K562 (cell line): ENCODE measurements around the gene DAG1. TPM values are rescaled to one million over a fixed set of nuclear protein-coding genes. Genes with fewer than 3 reads are reported as not detected.
A peak's percentile ranks its signal among the peaks of the same experiment; 100 is the strongest.

ENCODE experiments used
- ATF7 ChIP-seq: fragments of 450-650 bp; IDR thresholded peaks from 2 replicates; pipeline ENCODE4 v1.7.1; 2014; ENCODE audit warnings: mild to moderate bottlenecking, moderate library complexity
- MAZ ChIP-seq, 2 experiments: fragments of 450-650 bp in 1 of 2; sonication (generic) in 1 of 2; formaldehyde crosslinking; IDR thresholded peaks in 1 of 2; conservative IDR thresholded peaks in 1 of 2; 2 replicates each; pipeline versions ENCODE4 v1.4.0 to v1.5.0; 2020; ENCODE audit warnings: mild to moderate bottlenecking in 1 of 2, missing genetic modification reagents in 1 of 2
- NFE2L1 ChIP-seq: fragments of 450-650 bp; IDR thresholded peaks from 2 replicates; pipeline ENCODE4 v1.6.1; 2016; ENCODE audit warnings: missing genetic modification characterization, low read depth, mild to moderate bottlenecking, missing compliant biosample characterization, moderate library complexity, borderline replicate concordance
- NFIX ChIP-seq: fragments of 250-450 bp; sonication (Bioruptor Pico); IDR thresholded peaks from 2 replicates; pipeline ENCODE4 v1.4.0; 2020; ENCODE audit warnings: low read depth, mild to moderate bottlenecking, moderate library complexity
- PHF21A ChIP-seq: fragments of 450-650 bp; IDR thresholded peaks from 2 replicates; pipeline ENCODE4 v1.6.1; 2017; ENCODE audit warnings: low read depth, borderline replicate concordance
- RAD21 ChIP-seq, 2 experiments: fragments of 250-450 bp in 1 of 2; fragments of 450-650 bp in 1 of 2; sonication (Bioruptor Pico) in 1 of 2; formaldehyde crosslinking in 1 of 2; IDR thresholded peaks in 1 of 2; conservative IDR thresholded peaks in 1 of 2; 2 replicates each; pipeline versions ENCODE4 v1.4.0 to v1.8.0; 2020 to 2022; ENCODE audit warnings: mild to moderate bottlenecking in 2 of 2, moderate library complexity in 1 of 2
- RBM17 ChIP-seq: fragments of 200-400 bp; formaldehyde crosslinking; IDR thresholded peaks from 2 replicates; pipeline ENCODE4 v1.6.1; 2017; ENCODE audit warnings: low read depth, mild to moderate bottlenecking, low read length, borderline replicate concordance
- RCOR1 ChIP-seq, 2 experiments: IDR thresholded peaks; 2 replicates each; pipeline ENCODE4 v1.6.1; 2012; ENCODE audit warnings: low read depth in 2 of 2, low read length in 2 of 2, borderline replicate concordance in 1 of 2, improper control_type of control experiment in 1 of 2
- SMC3 ChIP-seq: conservative IDR thresholded peaks from 2 replicates; pipeline ENCODE4 v1.6.1; 2011; ENCODE audit warnings: low read depth, low read length, improper control_type of control experiment; ENCODE audit not compliant: insufficient read depth
- ZHX1 ChIP-seq: fragments of 150-350 bp; conservative IDR thresholded peaks from 2 replicates; pipeline ENCODE4 v1.6.1; 2014; ENCODE audit warnings: low read length
- ZNF324 ChIP-seq: fragments of 250-450 bp; sonication (Bioruptor Pico); IDR thresholded peaks from 2 replicates; pipeline ENCODE4 v1.4.0; 2020; ENCODE audit warnings: mild to moderate bottlenecking
- polyA plus RNA-seq, 8 experiments: library from polyadenylated mRNA; depleted of rRNA in 4 of 8; stranded (reverse) in 5 of 8; unstranded in 3 of 8; fragments of >200 nt; fragmentation: Nextera tagmentation in 2 of 8; fragmentation: Illumina TruSeq in 1 of 8; extraction: Ambion mirVana in 2 of 8; extraction: Trizol in 1 of 8; gene quantifications; 2 replicates each; pipeline versions ENCODE4 v1.2.1 to v1.2.3, GENCODE V29; 2011 to 2014; ENCODE audit warnings: inconsistent platforms in 1 of 8, missing spikeins in 1 of 8
- total RNA-seq, 7 experiments: library from RNA; depleted of rRNA in 6 of 7; stranded (reverse); fragments of >200 nt in 6 of 7; fragmentation: Illumina TruSeq in 2 of 7; extraction: Trizol in 2 of 7; gene quantifications; 2 replicates each; pipeline versions ENCODE4 v1.2.1 to v1.2.3, GENCODE V29; 2011 to 2021; ENCODE audit warnings: low replicate concordance in 1 of 7
- TF ChIP-seq, protein P1 (sequence below): fragments of 250-450 bp; sonication (Bioruptor Pico); IDR thresholded peaks from 2 replicates; pipeline ENCODE4 v1.4.0; 2020; ENCODE audit warnings: borderline replicate concordance
- TF ChIP-seq, protein P2 (sequence below), 2 experiments: IDR thresholded peaks in 1 of 2; conservative IDR thresholded peaks in 1 of 2; 2 replicates each; pipeline ENCODE4 v1.6.1; 2016; ENCODE audit warnings: low read depth in 2 of 2, mild to moderate bottlenecking in 1 of 2, missing compliant biosample characterization in 1 of 2, missing genetic modification characterization in 1 of 2, moderate library complexity in 1 of 2
- TF ChIP-seq, protein P3 (sequence below), 2 experiments: IDR thresholded peaks; 2 replicates each; pipeline ENCODE4 v1.6.1; 2012; ENCODE audit warnings: improper control_type of control experiment in 2 of 2, low read depth in 2 of 2, low read length in 2 of 2, borderline replicate concordance in 1 of 2
- TF ChIP-seq, protein P4 (sequence below): fragments of 450-650 bp; IDR thresholded peaks from 2 replicates; pipeline ENCODE4 v1.6.1; 2014; ENCODE audit warnings: low read depth, mild to moderate bottlenecking, moderate library complexity, borderline replicate concordance

DAG1 gene
- total and polyA plus RNA-seq, 9 of the 15 experiments (the other 6 are each of a cell fraction or from before 2014, with no cell fraction given) = 0.29 to 19.6 (median 8.2) TPM

GRCh38 chr3:49566312-49566711 lies 96.2 kb downstream of the DAG1 start (continued):
- TF ChIP-seq, protein P1, sequence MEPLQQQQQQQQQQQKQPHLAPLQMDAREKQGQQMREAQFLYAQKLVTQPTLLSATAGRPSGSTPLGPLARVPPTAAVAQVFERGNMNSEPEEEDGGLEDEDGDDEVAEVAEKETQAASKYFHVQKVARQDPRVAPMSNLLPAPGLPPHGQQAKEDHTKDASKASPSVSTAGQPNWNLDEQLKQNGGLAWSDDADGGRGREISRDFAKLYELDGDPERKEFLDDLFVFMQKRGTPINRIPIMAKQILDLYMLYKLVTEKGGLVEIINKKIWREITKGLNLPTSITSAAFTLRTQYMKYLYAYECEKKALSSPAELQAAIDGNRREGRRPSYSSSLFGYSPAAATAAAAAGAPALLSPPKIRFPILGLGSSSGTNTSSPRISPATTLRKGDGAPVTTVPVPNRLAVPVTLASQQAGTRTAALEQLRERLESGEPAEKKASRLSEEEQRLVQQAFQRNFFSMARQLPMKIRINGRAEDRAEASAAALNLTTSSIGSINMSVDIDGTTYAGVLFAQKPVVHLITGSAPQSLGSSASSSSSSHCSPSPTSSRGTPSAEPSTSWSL (CRISPR knock-in tag) = no peak
- TF ChIP-seq RAD21 (CRISPR knock-in tag; conservative IDR thresholded peaks at IDR 0.05 in 1 of 2, IDR thresholded peaks at IDR 0.05 in 1 of 2) (peak in 1 of 2 experiments; percentile 60; a peak in 3 of 4 replicates), MAZ (CRISPR knock-in tag; conservative IDR thresholded peaks at IDR 0.05 in 1 of 2, IDR thresholded peaks at IDR 0.05 in 1 of 2) (no peak), NFIX (CRISPR knock-in tag) (no peak), NFE2L1 (tag) (no peak), RCOR1 (IDR thresholded peaks at IDR 0.05; ENCODE audit: borderline replicate concordance in 1 of 2, low read depth in 2 of 2, low read length in 2 of 2) (no peak), ZNF324 (CRISPR knock-in tag) (no peak), RBM17 (no peak), ZHX1 (no peak), ATF7 (no peak), PHF21A (no peak), SMC3 (0 out of 2 replicates have a peak, but pooled peaks have one; percentile 14)
- TF ChIP-seq, protein P2, sequence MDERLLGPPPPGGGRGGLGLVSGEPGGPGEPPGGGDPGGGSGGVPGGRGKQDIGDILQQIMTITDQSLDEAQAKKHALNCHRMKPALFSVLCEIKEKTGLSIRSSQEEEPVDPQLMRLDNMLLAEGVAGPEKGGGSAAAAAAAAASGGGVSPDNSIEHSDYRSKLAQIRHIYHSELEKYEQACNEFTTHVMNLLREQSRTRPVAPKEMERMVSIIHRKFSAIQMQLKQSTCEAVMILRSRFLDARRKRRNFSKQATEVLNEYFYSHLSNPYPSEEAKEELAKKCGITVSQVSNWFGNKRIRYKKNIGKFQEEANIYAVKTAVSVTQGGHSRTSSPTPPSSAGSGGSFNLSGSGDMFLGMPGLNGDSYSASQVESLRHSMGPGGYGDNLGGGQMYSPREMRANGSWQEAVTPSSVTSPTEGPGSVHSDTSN (CRISPR knock-in tag; IDR thresholded peaks at IDR 0.05; ENCODE audit: low read depth) = no peak
- TF ChIP-seq, protein P2 (tag; conservative IDR thresholded peaks at IDR 0.05; ENCODE audit: low read depth) = 0 out of 2 replicates have a peak, but pooled peaks have one; percentile 7
- TF ChIP-seq, protein P3, sequence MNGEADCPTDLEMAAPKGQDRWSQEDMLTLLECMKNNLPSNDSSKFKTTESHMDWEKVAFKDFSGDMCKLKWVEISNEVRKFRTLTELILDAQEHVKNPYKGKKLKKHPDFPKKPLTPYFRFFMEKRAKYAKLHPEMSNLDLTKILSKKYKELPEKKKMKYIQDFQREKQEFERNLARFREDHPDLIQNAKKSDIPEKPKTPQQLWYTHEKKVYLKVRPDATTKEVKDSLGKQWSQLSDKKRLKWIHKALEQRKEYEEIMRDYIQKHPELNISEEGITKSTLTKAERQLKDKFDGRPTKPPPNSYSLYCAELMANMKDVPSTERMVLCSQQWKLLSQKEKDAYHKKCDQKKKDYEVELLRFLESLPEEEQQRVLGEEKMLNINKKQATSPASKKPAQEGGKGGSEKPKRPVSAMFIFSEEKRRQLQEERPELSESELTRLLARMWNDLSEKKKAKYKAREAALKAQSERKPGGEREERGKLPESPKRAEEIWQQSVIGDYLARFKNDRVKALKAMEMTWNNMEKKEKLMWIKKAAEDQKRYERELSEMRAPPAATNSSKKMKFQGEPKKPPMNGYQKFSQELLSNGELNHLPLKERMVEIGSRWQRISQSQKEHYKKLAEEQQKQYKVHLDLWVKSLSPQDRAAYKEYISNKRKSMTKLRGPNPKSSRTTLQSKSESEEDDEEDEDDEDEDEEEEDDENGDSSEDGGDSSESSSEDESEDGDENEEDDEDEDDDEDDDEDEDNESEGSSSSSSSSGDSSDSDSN (IDR thresholded peaks at IDR 0.05; ENCODE audit: borderline replicate concordance in 1 of 2, low read depth in 2 of 2, low read length in 2 of 2) = no peak
- TF ChIP-seq, protein P4, sequence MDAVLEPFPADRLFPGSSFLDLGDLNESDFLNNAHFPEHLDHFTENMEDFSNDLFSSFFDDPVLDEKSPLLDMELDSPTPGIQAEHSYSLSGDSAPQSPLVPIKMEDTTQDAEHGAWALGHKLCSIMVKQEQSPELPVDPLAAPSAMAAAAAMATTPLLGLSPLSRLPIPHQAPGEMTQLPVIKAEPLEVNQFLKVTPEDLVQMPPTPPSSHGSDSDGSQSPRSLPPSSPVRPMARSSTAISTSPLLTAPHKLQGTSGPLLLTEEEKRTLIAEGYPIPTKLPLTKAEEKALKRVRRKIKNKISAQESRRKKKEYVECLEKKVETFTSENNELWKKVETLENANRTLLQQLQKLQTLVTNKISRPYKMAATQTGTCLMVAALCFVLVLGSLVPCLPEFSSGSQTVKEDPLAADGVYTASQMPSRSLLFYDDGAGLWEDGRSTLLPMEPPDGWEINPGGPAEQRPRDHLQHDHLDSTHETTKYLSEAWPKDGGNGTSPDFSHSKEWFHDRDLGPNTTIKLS = no peak
